Measurements from ENCODE around the gene CDC42. TPM values are rescaled to one million over a fixed set of nuclear protein-coding genes. Genes with fewer than 3 reads are reported as not detected.
"Not testable (repeated sequence)": the region's sequence is repeated elsewhere in the genome, so short reads cannot be mapped to it uniquely, and the experiment has no call there.

Gene CDC42
- total and polyA plus RNA-seq, 9 donors = 194 to 291 (median 235) TPM

DNA sequence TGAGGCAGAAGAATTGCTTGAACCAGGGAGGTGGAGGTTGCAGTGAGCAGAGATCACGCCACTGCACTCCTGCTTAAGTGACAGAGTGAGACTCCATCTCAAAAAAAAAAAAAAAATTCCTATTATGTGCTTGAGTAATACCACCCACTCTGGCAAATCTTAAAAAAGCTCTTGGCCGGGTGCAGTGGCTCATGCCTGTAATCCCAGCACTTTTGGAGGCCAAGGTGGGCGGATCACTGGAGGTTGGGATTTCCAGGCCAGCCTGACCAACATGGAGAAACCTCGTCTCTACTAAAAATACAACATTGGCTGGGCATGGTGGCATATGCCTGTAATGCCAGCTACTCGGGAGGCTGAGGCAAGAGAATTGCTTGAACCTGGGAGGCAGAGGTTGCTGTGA is 17.7 kb upstream of the CDC42 start:
- peaks cover 33% of the 10 kb centered on the region for H3K4me1 ChIP-seq (ENCODE audit: control insufficient read depth, insufficient read depth, low read length)
- 0% methylated on average over 1 of the region's 5 CpGs for WGBS (ENCODE audit: insufficient coverage)
- H3K9me3 ChIP-seq (replicated peaks; ENCODE audit: control insufficient read depth, low read depth, low read length); DNase-seq; H3K36me3 ChIP-seq (ENCODE audit: control insufficient read depth, insufficient read depth, low read length); H3K27me3 ChIP-seq (ENCODE audit: control insufficient read depth, insufficient read depth, low read length); H3K4me3 ChIP-seq (ENCODE audit: low read length); H3K27ac ChIP-seq (ENCODE audit: low read length): not testable (repeated sequence)

GRCh38 chr1:22037520-22037919 is 15.0 kb upstream of the CDC42 start:
- peaks cover 35% of the 10 kb centered on the region for H3K4me1 ChIP-seq (ENCODE audit: control insufficient read depth, insufficient read depth, low read length)
- H3K27me3 ChIP-seq (ENCODE audit: control insufficient read depth, insufficient read depth, low read length) = no peaks in the 10 kb centered on the region
- H3K4me3 ChIP-seq (ENCODE audit: low read length) = no peak overlapping the region
- no CpG with 5 or more reads among the region's 7 CpGs for WGBS (ENCODE audit: insufficient coverage)
- no peaks in the 10 kb centered on the region for H3K9me3 ChIP-seq (replicated peaks; ENCODE audit: control insufficient read depth, low read depth, low read length)
- no peak for DNase-seq
- no peaks in the 10 kb centered on the region for H3K36me3 ChIP-seq (ENCODE audit: control insufficient read depth, insufficient read depth, low read length)
- H3K27ac ChIP-seq (ENCODE audit: low read length) = peak overlapping the region; percentile 91

GRCh38 chr1:22038036-22038435 is 14.5 kb upstream of the CDC42 start:
- H3K4me1 ChIP-seq (ENCODE audit: control insufficient read depth, insufficient read depth, low read length) = peaks cover 35% of the 10 kb centered on the region
- peak; percentile 80 for DNase-seq
- H3K27me3 ChIP-seq (ENCODE audit: control insufficient read depth, insufficient read depth, low read length) = no peaks in the 10 kb centered on the region
- no peak overlapping the region for H3K4me3 ChIP-seq (ENCODE audit: low read length)
- peak overlapping the region; percentile 91 for H3K27ac ChIP-seq (ENCODE audit: low read length)
- 72% methylated on average over 5 of the region's 5 CpGs for WGBS (ENCODE audit: insufficient coverage)
- H3K9me3 ChIP-seq (replicated peaks; ENCODE audit: control insufficient read depth, low read depth, low read length) = no peaks in the 10 kb centered on the region
- H3K36me3 ChIP-seq (ENCODE audit: control insufficient read depth, insufficient read depth, low read length) = no peaks in the 10 kb centered on the region

GRCh38 chr1:22039594-22040285 is 12.8 kb upstream of the CDC42 start:
- no peak overlapping the region for H3K4me3 ChIP-seq (ENCODE audit: low read length)
- H3K27me3 ChIP-seq (ENCODE audit: control insufficient read depth, insufficient read depth, low read length) = no peaks in the 10 kb centered on the region
- peaks cover 35% of the 10 kb centered on the region for H3K4me1 ChIP-seq (ENCODE audit: control insufficient read depth, insufficient read depth, low read length)
- peak overlapping the region; percentile 78 for H3K27ac ChIP-seq (ENCODE audit: low read length)
- peak; percentile 82 for DNase-seq
- H3K36me3 ChIP-seq (ENCODE audit: control insufficient read depth, insufficient read depth, low read length) = no peaks in the 10 kb centered on the region
- WGBS (ENCODE audit: insufficient coverage) = 10% methylated on average over 2 of the region's 6 CpGs
- H3K9me3 ChIP-seq (replicated peaks; ENCODE audit: control insufficient read depth, low read depth, low read length) = no peaks in the 10 kb centered on the region

DNA sequence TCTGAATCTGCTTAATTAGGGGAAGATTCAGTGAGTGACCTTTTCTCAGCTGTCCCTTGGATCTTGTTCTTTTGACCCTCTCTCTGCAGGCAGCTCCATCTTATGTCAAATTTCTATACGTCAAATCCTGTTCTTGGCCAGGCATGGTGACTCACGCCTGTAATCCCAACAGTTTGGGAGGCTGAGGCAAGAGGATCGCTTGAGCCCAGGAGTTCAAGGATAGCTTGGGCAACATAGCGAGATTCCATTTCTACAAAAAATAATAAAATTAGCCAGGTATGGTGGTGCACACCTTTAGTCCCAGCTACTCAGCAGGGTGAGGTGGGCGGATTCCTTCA is 12.3 kb upstream of the CDC42 start:
- no peaks in the 10 kb centered on the region for H3K27me3 ChIP-seq (ENCODE audit: control insufficient read depth, insufficient read depth, low read length)
- H3K9me3 ChIP-seq (replicated peaks; ENCODE audit: control insufficient read depth, low read depth, low read length) = no peaks in the 10 kb centered on the region
- DNase-seq = no peak
- no peak overlapping the region for H3K4me3 ChIP-seq (ENCODE audit: low read length)
- H3K27ac ChIP-seq (ENCODE audit: low read length) = peak overlapping the region; percentile 78
- H3K36me3 ChIP-seq (ENCODE audit: control insufficient read depth, insufficient read depth, low read length) = no peaks in the 10 kb centered on the region
- peaks cover 35% of the 10 kb centered on the region for H3K4me1 ChIP-seq (ENCODE audit: control insufficient read depth, insufficient read depth, low read length)
- 78% methylated on average over 2 of the region's 5 CpGs for WGBS (ENCODE audit: insufficient coverage)

DNA sequence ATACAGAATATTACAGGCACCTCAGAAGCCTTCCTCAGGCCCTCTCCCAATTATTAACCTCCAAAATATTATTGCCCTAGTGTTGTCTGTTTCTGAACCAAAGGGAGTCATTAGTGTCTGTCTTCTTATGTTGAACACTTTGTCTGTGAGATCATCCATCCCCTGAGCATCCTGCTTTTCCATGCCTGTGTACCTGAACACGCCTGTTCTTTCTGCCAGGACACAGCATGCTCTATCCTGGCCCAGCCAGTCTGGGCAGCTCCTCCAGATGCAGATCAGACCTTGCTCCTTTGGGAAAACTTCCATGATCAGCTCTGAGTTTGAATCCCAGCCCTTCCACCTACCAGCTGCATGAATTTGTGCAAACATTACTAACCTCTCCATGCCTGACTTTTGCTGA is 11.0 kb upstream of the CDC42 start:
- Histone ChIP-seq H3K27ac (ENCODE audit: low read length) (no peak overlapping the region), H3K4me1 (ENCODE audit: control insufficient read depth, insufficient read depth, low read length) (peaks cover 35% of the 10 kb centered on the region), H3K9me3 (replicated peaks; ENCODE audit: control insufficient read depth, low read depth, low read length) (peaks cover 5% of the 10 kb centered on the region), H3K36me3 (ENCODE audit: control insufficient read depth, insufficient read depth, low read length) (no peaks in the 10 kb centered on the region), H3K4me3 (ENCODE audit: low read length) (no peak overlapping the region), H3K27me3 (ENCODE audit: control insufficient read depth, insufficient read depth, low read length) (no peaks in the 10 kb centered on the region)
- DNase-seq = no peak
- 69% methylated on average over 1 of the region's 1 CpG for WGBS (ENCODE audit: insufficient coverage)

GRCh38 chr1:22043198-22043769 is 9.2 kb upstream of the CDC42 start:
- Histone ChIP-seq H3K36me3 (ENCODE audit: control insufficient read depth, insufficient read depth, low read length) (no peaks in the 10 kb centered on the region), H3K4me3 (ENCODE audit: low read length) (no peak overlapping the region), H3K27me3 (ENCODE audit: control insufficient read depth, insufficient read depth, low read length) (no peaks in the 10 kb centered on the region), H3K4me1 (ENCODE audit: control insufficient read depth, insufficient read depth, low read length) (peaks cover 21% of the 10 kb centered on the region), H3K27ac (ENCODE audit: low read length) (no peak overlapping the region), H3K9me3 (replicated peaks; ENCODE audit: control insufficient read depth, low read depth, low read length) (peaks cover 5% of the 10 kb centered on the region)
- no CpG with 5 or more reads among the region's 3 CpGs for WGBS (ENCODE audit: insufficient coverage)
- no peak for DNase-seq

- H3K27ac ChIP-seq (ENCODE audit: low read length) = no peak overlapping the region
- peaks cover 8% of the 10 kb centered on the region for H3K4me1 ChIP-seq (ENCODE audit: control insufficient read depth, insufficient read depth, low read length)
- no peak overlapping the region for H3K4me3 ChIP-seq (ENCODE audit: low read length)
- 50% methylated on average over 2 of the region's 3 CpGs for WGBS (ENCODE audit: insufficient coverage)
- no peaks in the 10 kb centered on the region for H3K36me3 ChIP-seq (ENCODE audit: control insufficient read depth, insufficient read depth, low read length)
- DNase-seq = no peak
- H3K27me3 ChIP-seq (ENCODE audit: control insufficient read depth, insufficient read depth, low read length) = no peaks in the 10 kb centered on the region
- peaks cover 5% of the 10 kb centered on the region for H3K9me3 ChIP-seq (replicated peaks; ENCODE audit: control insufficient read depth, low read depth, low read length)
These were observed 7.7 kb upstream of the CDC42 start for GRCh38 chr1:22044690-22045420.

GRCh38 chr1:22045604-22046228 is 6.8 kb upstream of the CDC42 start:
- H3K4me1 ChIP-seq (ENCODE audit: control insufficient read depth, insufficient read depth, low read length) = no peaks in the 10 kb centered on the region
- no peaks in the 10 kb centered on the region for H3K36me3 ChIP-seq (ENCODE audit: control insufficient read depth, insufficient read depth, low read length)
- H3K4me3 ChIP-seq (ENCODE audit: low read length) = no peak overlapping the region
- no peak for DNase-seq
- H3K27me3 ChIP-seq (ENCODE audit: control insufficient read depth, insufficient read depth, low read length) = no peaks in the 10 kb centered on the region
- no CpG with 5 or more reads among the region's 2 CpGs for WGBS (ENCODE audit: insufficient coverage)
- H3K9me3 ChIP-seq (replicated peaks; ENCODE audit: control insufficient read depth, low read depth, low read length) = peaks cover 5% of the 10 kb centered on the region
- no peak overlapping the region for H3K27ac ChIP-seq (ENCODE audit: low read length)

Data from muscle of leg (tissue), 11 donors.